ENCODE results near the gene CLEC4M.

DNA sequence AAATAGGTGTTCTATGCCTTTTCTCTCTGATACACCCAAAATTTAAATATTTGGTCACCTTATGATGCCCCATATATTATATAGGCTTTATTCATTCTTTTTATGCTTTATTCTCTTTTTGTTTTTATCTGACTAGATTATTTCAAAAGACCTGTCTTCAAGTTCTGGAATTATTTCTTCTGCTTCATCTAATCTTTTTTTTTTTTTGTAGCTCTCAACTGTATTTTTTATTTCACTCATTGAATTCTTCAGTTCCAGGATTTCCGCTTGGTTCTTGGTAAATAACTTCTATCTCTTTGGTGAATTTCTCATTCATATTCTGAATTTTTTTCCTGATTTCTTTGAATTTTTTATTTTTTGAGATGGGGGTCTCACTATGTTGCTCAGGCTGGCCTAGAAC is 3.9 kb upstream of the CLEC4M start:
- TF ChIP-seq, protein P1, sequence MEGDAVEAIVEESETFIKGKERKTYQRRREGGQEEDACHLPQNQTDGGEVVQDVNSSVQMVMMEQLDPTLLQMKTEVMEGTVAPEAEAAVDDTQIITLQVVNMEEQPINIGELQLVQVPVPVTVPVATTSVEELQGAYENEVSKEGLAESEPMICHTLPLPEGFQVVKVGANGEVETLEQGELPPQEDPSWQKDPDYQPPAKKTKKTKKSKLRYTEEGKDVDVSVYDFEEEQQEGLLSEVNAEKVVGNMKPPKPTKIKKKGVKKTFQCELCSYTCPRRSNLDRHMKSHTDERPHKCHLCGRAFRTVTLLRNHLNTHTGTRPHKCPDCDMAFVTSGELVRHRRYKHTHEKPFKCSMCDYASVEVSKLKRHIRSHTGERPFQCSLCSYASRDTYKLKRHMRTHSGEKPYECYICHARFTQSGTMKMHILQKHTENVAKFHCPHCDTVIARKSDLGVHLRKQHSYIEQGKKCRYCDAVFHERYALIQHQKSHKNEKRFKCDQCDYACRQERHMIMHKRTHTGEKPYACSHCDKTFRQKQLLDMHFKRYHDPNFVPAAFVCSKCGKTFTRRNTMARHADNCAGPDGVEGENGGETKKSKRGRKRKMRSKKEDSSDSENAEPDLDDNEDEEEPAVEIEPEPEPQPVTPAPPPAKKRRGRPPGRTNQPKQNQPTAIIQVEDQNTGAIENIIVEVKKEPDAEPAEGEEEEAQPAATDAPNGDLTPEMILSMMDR (conservative IDR thresholded peaks at IDR 0.05; ENCODE audit: low read depth, low read length): no peak
- TF ChIP-seq EZH2 (IDR thresholded peaks at IDR 0.05; ENCODE audit: low read length, unreplicated experiment): no peak

Data from PC-3 (cell line).